HG02840 (cell line): ENCODE measurements around the gene ZNF580.

Source experiments
- ATAC-seq: cut with Tn5 transposase; IDR thresholded peaks from one replicate; pipeline ENCODE4 v1.9.1; 2021; ENCODE audit warnings: mild to moderate bottlenecking, moderate library complexity, moderate number of reproducible peaks; ENCODE audit not compliant: unreplicated experiment, low FRiP score

ZNF580 gene

DNA sequence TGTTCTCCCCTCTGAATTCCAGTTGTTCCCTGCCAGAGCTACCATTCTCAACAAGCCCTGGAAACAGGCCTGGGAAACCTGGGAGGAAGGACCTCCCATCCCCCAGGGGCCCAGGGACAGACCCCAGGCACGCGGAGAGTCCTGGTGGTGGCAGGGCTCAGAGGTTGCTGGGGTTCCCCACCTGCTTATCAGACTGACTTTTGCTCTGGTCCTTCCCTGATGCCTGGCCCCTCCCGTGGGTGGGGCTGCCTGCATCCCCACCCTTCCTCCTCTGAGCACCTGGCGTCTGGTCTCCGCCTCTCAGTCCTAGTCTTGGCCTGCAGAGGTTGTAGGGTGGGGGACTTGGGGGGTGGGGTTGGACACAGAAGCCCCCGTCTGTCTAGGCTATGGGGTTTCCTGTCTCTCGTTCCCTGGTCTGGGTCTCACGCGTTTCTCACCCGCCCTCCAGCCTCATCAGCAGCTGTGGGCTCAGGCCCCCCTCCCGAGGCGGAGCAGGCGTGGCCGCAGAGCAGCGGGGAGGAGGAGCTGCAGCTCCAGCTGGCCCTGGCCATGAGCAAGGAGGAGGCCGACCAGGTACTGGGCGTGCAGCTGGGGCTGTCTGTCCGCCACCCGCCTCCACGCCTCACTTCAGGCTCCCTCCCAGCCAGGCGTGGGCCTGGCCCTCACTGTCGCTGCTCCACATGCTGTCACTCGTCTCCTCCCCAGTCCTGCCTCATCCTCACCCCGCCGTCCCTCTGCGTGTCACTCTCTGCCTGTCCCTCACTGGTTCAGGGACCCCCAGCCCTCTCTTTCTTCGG, 47.8 kb downstream of the ZNF580 start:
- ATAC-seq = no peak

DNA sequence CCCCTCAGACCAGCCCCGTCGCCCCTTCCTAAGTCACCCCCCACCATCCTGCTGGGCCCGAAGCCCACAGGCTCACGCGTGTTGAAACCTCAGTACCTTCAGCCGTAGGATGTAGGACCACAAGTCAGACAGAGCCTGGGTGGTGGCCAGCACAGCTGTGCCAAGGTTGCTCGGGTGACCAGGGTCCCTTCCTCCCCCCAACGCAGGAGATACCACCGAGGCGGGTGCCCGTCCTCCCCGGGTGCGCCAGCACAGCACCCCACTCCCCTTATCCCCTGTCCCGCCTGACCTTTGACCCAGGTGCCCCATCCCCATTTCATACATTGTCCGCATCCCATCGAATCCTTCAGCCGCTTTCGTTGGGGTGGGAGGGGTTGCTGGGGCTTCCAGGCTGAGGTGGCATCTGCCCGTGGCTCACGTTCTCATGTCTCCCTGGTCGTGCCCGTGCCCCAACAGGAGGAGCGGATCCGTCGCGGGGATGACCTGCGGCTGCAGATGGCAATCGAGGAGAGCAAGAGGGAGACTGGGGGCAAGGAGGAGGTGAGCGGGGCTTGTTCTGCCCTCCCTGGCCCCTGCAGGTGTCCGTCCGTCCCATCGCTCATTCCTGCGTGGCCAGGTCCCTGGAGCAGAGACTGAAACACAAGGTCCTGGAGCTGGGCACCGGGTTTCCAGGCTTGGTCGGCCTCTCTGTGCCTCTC, 48.8 kb downstream of the ZNF580 start:
- ATAC-seq = no peak

- ATAC-seq = no peak
These were observed 49.4 kb downstream of the ZNF580 start for GRCh38 chr19:55690109-55690768.

GRCh38 chr19:55690769-55691545, 50.2 kb downstream of the ZNF580 start:
- ATAC-seq = no peak

GRCh38 chr19:55691561-55692481, 51.0 kb downstream of the ZNF580 start:
- no peak for ATAC-seq

DNA sequence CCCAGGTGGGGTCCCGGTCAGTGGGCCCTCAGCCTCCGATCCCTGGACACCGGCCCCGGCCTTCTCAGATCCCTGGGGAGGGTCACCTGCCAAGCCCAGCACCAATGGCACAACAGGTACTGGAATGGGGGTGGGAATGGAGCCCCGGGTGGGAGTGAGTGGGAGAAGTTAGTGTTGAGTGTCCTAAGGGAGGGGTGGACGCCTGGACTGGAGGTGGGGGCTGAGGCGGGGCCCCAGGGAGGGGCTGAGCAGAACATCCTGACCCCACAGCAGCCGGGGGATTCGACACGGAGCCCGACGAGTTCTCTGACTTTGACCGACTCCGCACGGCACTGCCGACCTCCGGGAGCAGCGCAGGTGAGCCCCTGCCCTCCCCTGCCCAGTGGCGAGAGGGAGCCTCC, 51.9 kb downstream of the ZNF580 start:
- no peak for ATAC-seq
